Duodenal mucosa (tissue), 2 donors: Measurements from ENCODE around the gene MIA2.
"Not testable (repeated sequence)": the region's sequence is repeated elsewhere in the genome, so short reads cannot be mapped to it uniquely, and the experiment has no call there.

Source experiments
- H3K27ac ChIP-seq: one replicate; pipeline ENCODE4 v1.7.0; 2013; ENCODE audit warnings: low read depth, low read length
- H3K27me3 ChIP-seq, 2 donors: one replicate each; pipeline ENCODE4 v1.7.0; 2013; ENCODE audit warnings: low read length in 2 of 2, control low read depth in 1 of 2; ENCODE audit not compliant: insufficient read depth in 2 of 2, control insufficient read depth in 1 of 2
- H3K36me3 ChIP-seq, 2 donors: one replicate each; pipeline ENCODE4 v1.7.0; 2013; ENCODE audit warnings: low read length in 2 of 2, control low read depth in 1 of 2; ENCODE audit not compliant: insufficient read depth in 2 of 2, control insufficient read depth in 1 of 2
- H3K4me1 ChIP-seq, 2 donors: one replicate each; pipeline ENCODE4 v1.7.0; 2013; ENCODE audit warnings: low read length in 2 of 2, control low read depth in 1 of 2; ENCODE audit not compliant: insufficient read depth in 2 of 2, control insufficient read depth in 1 of 2
- H3K4me3 ChIP-seq, 2 donors: one replicate each; pipeline ENCODE4 v1.7.0; 2013; ENCODE audit warnings: low read length in 2 of 2, low read depth in 1 of 2
- H3K9ac ChIP-seq, 2 donors: one replicate each; pipeline ENCODE4 v1.7.0; 2013; ENCODE audit warnings: low read length in 2 of 2, low read depth in 1 of 2
- H3K9me3 ChIP-seq, 2 donors: one replicate each; pipeline ENCODE4 v1.7.0; 2013; ENCODE audit warnings: low read length in 2 of 2, control low read depth in 1 of 2; ENCODE audit not compliant: control insufficient read depth in 1 of 2

The MIA2 gene, protein sequence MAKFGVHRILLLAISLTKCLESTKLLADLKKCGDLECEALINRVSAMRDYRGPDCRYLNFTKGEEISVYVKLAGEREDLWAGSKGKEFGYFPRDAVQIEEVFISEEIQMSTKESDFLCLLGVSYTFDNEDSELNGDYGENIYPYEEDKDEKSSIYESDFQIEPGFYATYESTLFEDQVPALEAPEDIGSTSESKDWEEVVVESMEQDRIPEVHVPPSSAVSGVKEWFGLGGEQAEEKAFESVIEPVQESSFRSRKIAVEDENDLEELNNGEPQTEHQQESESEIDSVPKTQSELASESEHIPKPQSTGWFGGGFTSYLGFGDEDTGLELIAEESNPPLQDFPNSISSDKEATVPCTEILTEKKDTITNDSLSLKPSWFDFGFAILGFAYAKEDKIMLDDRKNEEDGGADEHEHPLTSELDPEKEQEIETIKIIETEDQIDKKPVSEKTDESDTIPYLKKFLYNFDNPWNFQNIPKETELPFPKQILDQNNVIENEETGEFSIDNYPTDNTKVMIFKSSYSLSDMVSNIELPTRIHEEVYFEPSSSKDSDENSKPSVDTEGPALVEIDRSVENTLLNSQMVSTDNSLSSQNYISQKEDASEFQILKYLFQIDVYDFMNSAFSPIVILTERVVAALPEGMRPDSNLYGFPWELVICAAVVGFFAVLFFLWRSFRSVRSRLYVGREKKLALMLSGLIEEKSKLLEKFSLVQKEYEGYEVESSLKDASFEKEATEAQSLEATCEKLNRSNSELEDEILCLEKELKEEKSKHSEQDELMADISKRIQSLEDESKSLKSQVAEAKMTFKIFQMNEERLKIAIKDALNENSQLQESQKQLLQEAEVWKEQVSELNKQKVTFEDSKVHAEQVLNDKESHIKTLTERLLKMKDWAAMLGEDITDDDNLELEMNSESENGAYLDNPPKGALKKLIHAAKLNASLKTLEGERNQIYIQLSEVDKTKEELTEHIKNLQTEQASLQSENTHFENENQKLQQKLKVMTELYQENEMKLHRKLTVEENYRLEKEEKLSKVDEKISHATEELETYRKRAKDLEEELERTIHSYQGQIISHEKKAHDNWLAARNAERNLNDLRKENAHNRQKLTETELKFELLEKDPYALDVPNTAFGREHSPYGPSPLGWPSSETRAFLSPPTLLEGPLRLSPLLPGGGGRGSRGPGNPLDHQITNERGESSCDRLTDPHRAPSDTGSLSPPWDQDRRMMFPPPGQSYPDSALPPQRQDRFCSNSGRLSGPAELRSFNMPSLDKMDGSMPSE (N-terminal part only)

DNA sequence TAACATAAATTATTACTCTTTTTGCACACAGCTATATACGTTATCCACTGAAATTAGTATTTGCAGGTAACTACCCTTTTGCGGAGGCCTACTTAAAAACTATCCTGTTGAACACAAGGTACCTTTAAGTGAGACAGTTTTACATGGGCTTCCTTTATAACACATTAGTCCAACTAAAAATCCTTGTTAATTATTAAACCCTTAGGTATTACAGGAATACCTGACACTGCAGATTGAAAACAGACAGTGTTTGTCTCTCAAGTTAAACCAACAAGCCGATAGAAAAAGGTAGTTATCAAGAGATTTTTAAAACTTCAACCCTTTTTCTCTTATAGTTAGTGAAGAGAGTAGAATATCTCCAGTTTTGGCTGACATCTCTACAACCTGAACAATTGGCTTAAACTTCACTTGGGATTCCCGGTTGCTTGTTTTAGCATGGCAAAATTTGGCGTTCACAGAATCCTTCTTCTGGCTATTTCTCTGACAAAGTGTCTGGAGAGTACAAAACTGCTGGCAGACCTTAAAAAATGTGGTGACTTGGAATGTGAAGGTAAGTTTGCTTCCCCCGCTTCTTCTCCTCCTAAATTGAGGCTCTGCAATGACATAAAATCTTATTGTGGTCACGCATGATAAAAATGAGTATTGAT lies at the start of gene MIA2:
Gene MIA2 (plus strand): TSS at position 236 of the 647 bp plus-strand sequence. CDS start 200 bp downstream, at position 436.
- Histone ChIP-seq H3K4me3 (peak within 1 kb of the TSS; percentile 70 to 76), H3K27me3 (no peaks in the 10 kb centered on the region), H3K9me3 (no peaks in the 10 kb centered on the region), H3K4me1 (peaks cover 7 to 8% of the 10 kb centered on the region in 2 donors), H3K36me3 (no peaks in the 10 kb centered on the region), H3K27ac (no peak within 1 kb of the TSS), H3K9ac (peak within 1 kb of the TSS; percentile 57 to 75)

DNA sequence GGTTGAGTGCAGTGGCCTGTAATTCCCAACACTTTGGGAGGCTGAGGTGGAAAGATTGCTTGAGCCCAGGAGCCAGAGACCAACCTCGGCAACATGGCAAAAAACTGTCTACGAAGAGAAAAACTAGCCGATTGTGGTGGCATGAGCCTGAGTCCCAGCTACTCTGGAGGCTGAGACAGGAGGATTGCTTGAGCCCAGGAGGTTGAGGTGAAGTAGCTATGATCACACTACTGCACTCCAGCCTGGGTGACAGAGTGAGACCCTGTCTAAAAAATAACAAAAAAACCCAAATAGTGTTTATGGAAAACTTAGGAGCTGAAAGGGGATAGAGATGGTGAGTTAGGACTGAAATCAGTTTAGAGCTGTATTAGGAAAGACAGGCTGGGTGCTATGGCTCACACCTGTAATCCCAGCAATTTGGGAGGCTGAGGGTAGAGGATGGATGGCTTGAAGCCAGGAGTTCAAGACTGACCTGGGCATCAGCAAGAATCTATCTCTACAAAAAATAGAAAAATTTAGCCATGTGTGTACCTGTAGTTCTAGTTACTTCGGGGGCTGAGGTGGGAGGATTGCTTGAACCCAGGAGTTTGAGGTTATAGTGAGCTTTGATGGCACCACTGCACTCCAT lies 49.0 kb upstream of the MIA2 start:
- no peaks in the 10 kb centered on the region for H3K27me3 ChIP-seq
- peaks cover 23 to 50% of the 10 kb centered on the region in 2 donors for H3K36me3 ChIP-seq
- H3K4me1 ChIP-seq: no peaks in the 10 kb centered on the region
- H3K27ac ChIP-seq: no peak overlapping the region
- no peaks in the 10 kb centered on the region for H3K9me3 ChIP-seq
- no peak overlapping the region for H3K4me3 ChIP-seq
- H3K9ac ChIP-seq: no peak overlapping the region

DNA sequence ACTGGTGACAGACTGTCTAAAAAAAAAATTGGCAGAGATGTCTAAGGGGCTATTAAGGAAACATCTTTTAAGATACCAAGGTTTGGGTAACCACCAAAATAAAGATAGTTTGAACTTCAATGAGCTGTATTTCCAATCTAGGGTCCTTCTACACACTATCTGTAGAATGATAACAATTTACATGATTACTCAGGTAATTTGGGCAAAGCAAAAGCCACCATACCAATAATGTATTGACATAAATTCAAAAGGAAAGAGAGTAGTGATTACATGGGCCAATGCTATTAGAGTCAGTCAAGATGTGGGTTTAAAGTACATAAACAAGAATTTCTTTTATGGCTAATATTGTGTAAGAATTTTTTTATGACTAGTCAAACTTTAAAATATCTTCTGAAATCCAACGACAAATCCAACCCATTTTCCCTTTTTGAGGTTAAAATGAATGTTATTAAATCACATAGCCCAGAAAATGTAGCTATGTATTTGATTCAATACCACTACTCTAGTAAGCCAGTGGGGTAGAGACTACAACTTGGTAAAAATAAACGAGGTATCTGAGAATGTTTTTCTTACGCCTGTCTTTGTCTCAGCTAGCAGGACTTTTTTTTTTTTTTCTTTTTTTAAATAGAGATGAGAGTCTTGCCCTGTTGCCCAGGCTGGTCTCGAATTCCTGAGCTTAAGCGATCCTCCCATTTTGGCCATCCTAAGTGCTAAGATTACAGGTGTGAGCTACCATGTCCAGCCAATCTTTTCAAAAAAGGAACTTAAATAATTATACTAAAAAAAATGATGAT lies 48.3 kb upstream of the MIA2 start:
- H3K27me3 ChIP-seq: no peaks in the 10 kb centered on the region
- no peaks in the 10 kb centered on the region for H3K9me3 ChIP-seq
- H3K27ac ChIP-seq: no peak overlapping the region
- peaks cover 22 to 43% of the 10 kb centered on the region in 2 donors for H3K36me3 ChIP-seq
- no peak overlapping the region for H3K9ac ChIP-seq
- H3K4me3 ChIP-seq: no peak overlapping the region
- no peaks in the 10 kb centered on the region for H3K4me1 ChIP-seq

DNA sequence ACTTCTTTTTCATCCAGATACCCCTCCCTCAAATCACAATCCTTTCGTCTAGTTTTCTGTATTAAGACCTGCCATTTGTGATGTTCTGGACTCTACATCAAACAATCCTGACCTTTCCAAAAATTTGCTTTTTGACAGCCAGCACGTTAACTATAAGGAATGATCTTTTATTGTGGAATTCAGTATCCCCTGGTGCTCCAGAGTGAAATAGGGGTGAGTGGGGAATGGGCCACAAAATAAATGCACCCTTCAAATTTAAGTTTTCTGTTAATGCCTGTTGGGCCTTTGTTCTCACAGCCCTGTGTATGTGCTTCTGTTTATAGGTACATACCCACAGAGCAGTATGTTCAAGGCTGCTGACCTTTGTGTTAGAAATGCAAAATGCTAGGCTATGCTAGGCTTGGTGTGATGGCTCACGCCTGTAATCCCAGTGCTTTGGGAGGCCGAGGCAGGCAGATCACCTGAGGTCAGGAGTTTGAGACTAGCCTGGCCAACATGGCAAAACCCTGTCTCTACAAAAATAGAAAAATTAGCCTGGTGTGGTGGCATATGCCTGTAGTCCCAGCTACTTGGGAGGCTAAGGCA lies 46.7 kb upstream of the MIA2 start:
- Histone ChIP-seq H3K4me3 (no peak overlapping the region), H3K27me3 (no peaks in the 10 kb centered on the region), H3K9me3 (no peaks in the 10 kb centered on the region), H3K4me1 (no peaks in the 10 kb centered on the region), H3K9ac (no peak overlapping the region), H3K36me3 (peaks cover 10 to 28% of the 10 kb centered on the region in 2 donors), H3K27ac (no peak overlapping the region)

DNA sequence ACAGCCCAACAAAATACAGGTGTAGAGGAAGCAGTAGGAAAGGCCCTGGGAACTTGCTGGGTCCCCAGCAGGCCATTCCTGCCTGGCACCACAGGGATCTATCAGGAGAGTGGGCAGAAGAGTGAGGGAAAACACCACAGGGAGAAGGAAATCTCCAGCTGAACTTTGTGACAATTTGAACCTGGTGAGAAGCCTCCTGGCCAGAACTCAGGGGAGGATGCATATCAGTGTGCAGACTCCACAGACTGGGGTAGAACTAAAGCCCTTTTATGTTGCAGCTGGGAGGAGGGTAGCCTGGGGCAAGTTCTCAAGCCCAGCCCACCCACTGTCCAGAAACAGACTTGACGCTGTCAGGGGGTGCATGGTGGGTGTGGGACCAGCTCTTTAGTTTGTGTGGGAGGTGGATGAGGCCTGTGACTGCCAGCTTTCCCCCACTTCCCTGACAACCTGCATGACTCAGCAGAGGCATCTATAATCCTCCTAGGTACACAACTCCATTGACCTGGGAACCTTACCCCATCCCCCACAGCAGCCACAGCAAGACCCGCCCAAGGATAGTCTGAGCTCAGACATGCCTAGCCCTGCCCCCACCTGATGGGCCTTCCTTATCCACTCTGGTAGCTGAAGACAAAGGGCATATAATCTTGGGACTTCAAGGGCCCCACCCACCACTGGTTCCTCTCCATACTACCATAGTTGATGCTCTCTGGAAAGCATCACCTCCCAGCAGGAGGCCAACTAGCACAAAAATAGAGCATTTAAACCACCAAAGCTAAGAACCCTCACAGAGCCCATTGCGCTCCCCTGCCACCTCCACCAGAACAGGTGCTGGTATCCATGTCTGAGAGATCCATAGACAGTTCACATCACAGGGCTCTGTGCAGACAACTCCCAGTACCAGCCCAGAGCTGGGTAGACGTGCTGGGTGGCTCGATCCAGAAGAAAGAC lies 29.8 kb upstream of the MIA2 start:
- Histone ChIP-seq H3K27ac (no peak overlapping the region), H3K9me3 (no peaks in the 10 kb centered on the region), H3K36me3 (no peaks in the 10 kb centered on the region), H3K9ac (no peak overlapping the region), H3K27me3 (no peaks in the 10 kb centered on the region), H3K4me3 (no peak overlapping the region), H3K4me1 (peaks cover 0 to 9% of the 10 kb centered on the region in 2 donors)

DNA sequence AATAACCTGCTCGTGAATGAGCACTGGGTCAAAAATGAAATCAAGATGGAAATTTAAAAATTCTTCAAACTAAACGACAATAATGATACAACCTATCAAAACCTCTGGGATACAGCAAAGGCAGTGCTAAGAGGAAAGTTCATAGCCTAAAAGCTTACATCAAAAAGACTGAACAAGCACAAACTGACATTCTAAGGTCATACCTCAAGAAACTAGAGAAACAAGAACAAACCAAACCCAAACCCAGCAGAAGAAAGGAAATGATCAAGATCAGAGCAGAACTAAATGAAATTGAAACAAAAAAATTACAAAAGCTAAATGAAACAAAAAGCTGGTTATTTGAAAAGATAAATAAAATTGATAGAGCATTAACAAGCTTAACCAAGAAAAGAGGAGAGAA lies 26.3 kb upstream of the MIA2 start:
- not testable (repeated sequence) for H3K27ac ChIP-seq, H3K4me3 ChIP-seq, H3K36me3 ChIP-seq, H3K27me3 ChIP-seq, H3K9me3 ChIP-seq, H3K9ac ChIP-seq, H3K4me1 ChIP-seq

DNA sequence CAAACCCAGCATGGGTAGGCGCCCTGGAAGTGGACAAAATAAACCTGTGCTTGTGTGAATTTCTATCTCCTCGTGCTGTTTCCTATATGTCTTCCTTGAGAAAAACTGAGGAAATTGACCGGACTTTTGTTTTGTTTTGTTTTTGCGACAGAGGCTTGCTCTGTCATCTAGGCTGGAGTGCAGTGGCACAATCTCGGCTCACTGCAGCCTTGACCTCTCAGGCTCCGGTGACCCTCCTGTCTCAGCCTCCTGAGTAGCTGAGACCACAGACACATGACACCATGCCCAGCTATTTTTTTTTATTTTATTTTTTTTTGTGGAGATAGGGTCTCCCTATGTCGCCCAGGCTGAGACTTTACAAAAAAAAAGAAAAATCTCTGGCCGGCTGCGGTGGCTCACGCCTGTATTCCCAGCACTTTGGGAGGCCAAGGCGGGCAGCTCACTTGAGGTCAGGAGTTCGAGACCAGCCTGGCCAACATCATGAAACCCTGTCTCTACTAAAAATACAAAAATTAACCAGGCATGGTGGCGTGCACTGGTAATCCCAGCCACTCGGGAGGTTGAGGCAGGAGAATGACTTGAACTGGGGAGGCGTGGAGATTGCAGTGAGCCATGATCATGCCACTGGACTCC lies 22.5 kb upstream of the MIA2 start:
- Histone ChIP-seq H3K9ac (no peak overlapping the region), H3K4me3 (no peak overlapping the region), H3K36me3 (no peaks in the 10 kb centered on the region), H3K9me3 (no peaks in the 10 kb centered on the region), H3K27me3 (no peaks in the 10 kb centered on the region), H3K27ac (no peak overlapping the region), H3K4me1 (no peaks in the 10 kb centered on the region)

DNA sequence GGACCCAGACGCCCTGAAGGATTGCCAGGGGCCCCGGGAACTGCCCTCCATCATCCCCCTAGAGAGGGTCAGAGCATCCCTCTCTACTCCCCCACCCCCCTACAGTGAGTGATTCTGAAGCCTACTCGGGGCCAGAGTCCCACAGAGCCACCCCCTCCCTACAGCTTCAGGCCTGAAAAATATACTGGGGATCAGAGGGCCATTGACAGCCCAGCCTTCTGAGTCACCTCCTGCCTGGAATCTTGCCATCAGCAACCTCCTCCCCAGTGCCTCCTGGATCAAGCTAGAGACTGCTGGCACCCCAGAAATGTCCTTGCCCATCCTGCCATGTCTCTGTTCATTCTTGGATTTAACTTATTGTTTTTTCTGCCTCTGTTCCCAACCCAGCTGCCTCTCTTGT lies 21.7 kb upstream of the MIA2 start:
- H3K4me1 ChIP-seq: no peaks in the 10 kb centered on the region
- H3K9me3 ChIP-seq: no peaks in the 10 kb centered on the region
- H3K27ac ChIP-seq: no peak overlapping the region
- H3K36me3 ChIP-seq: no peaks in the 10 kb centered on the region
- no peak overlapping the region for H3K9ac ChIP-seq
- no peak overlapping the region for H3K4me3 ChIP-seq
- H3K27me3 ChIP-seq: no peaks in the 10 kb centered on the region
